COLO829 (cell line): ENCODE data around the gene PCSK7.

Source experiments
- DNase-seq: peaks from one replicate; pipeline ENCODE4 v3.0.0; 2012; ENCODE audit warnings: low spot score

Gene PCSK7

GRCh38 chr11:117154468-117154867, 77.4 kb downstream of the PCSK7 start:
- no peak for DNase-seq
